Epithelial cell of proximal tubule (primary cell): ENCODE results near the gene SPATA45. TPM values are rescaled to one million over a fixed set of nuclear protein-coding genes. Genes with fewer than 3 reads are reported as not detected.

Experiments
- DNase-seq: peaks from one replicate; pipeline ENCODE4 v3.0.0-alpha.2; 2011; ENCODE audit warnings: low read depth
- H3K4me3 ChIP-seq: 2 replicates; pipeline ENCODE4 v1.5.1; 2011; ENCODE audit warnings: low read depth, mild to moderate bottlenecking, low read length
- CTCF ChIP-seq: conservative IDR thresholded peaks from 2 replicates; pipeline ENCODE4 v1.5.1; 2012; ENCODE audit warnings: low read depth, mild to moderate bottlenecking, low read length
- total RNA-seq: library from RNA; depleted of rRNA; stranded (reverse); fragments of >200 nt; gene quantifications from 2 replicates; pipeline ENCODE4 v1.2.3, GENCODE V29; 2015

SPATA45 gene
- not detected in 2 replicates for total RNA-seq

GRCh38 chr1:212847549-212847948 lies at the start of gene SPATA45:
Gene SPATA45 (minus strand): TSS chr1:212847649. CDS start chr1:212836149, 11,500 bp downstream.
- no peak for TF ChIP-seq CTCF
- no peak within 1 kb of the TSS for H3K4me3 ChIP-seq
- DNase-seq, result no peak

GRCh38 chr1:212892108-212892507 lies 44.7 kb upstream of the SPATA45 start:
- no peak overlapping the region for H3K4me3 ChIP-seq
- TF ChIP-seq CTCF, result no peak
- DNase-seq, result no peak

- H3K4me3 ChIP-seq, result no peak overlapping the region
- no peak for TF ChIP-seq CTCF
- no peak for DNase-seq
These were observed 37.1 kb upstream of the SPATA45 start for GRCh38 chr1:212884592-212884991.

GRCh38 chr1:212879947-212880690 lies 32.7 kb upstream of the SPATA45 start:
- no peak for TF ChIP-seq CTCF
- no peak for DNase-seq
- no peak overlapping the region for H3K4me3 ChIP-seq

- TF ChIP-seq CTCF, result no peak
- no peak overlapping the region for H3K4me3 ChIP-seq
- no peak for DNase-seq
These were observed 31.0 kb upstream of the SPATA45 start for GRCh38 chr1:212878418-212878817.

- no peak overlapping the region for H3K4me3 ChIP-seq
These were observed 26.1 kb upstream of the SPATA45 start for GRCh38 chr1:212873518-212873917.

More at GRCh38 chr1:212873518-212873917, 26.1 kb upstream of the SPATA45 start:
- no peak for DNase-seq
- TF ChIP-seq CTCF, result no peak
